ENCODE results near the gene C3orf18. TPM values are rescaled to one million over a fixed set of nuclear protein-coding genes. Genes with fewer than 3 reads are reported as not detected.

The C3orf18 gene
- total and polyA plus RNA-seq, 3 experiments from 2014 or later, result 11.5 to 15.8 (median 13.0) TPM

- Mint-ChIP-seq H3K36me3 (no peaks in the 10 kb centered on the region), H3K4me3 (no peak overlapping the region), H3K27ac (no peak overlapping the region), H3K27me3 (peaks cover 14% of the 10 kb centered on the region in 2 donors), H3K9me3 (no peaks in the 10 kb centered on the region), H3K4me1 (peaks cover 0 to 1% (median 0%) of the 10 kb centered on the region in 3 donors)
- POLR2A ChIA-PET, result no interaction called here
- CTCF ChIA-PET, result interaction anchor here (0.9 to 1.9 kb wide), 5 partner anchors 18 to 175 kb away, joined by 3 to 8 read pairs (median 4); no protein-coding TSS in a partner anchor
- no peaks in the 10 kb centered on the region for H3K36me3 ChIP-seq (ENCODE audit: insufficient read depth, low read length)
- no peak overlapping the region for H3K4me3 ChIP-seq (ENCODE audit: low read length)
- H3K9me3 ChIP-seq (ENCODE audit: low read length), result no peaks in the 10 kb centered on the region
- DNase-seq, result no peak
- no peaks in the 10 kb centered on the region for H3K27me3 ChIP-seq (ENCODE audit: insufficient read depth, low read length, poor library complexity, severe bottlenecking)
- no peaks in the 10 kb centered on the region for H3K4me1 ChIP-seq (ENCODE audit: insufficient read depth, low read length)
- no peak overlapping the region for H3K27ac ChIP-seq (ENCODE audit: low read depth, low read length)
Observed at GRCh38 chr3:50524746-50525145, 42.8 kb downstream of the C3orf18 start.

GRCh38 chr3:50523279-50523811 is 44.2 kb downstream of the C3orf18 start:
- peaks cover 5 to 10% (median 6%) of the 10 kb centered on the region in 3 donors for H3K4me1 Mint-ChIP-seq
- H3K4me3 ChIP-seq (ENCODE audit: low read length), result no peak overlapping the region
- no peaks in the 10 kb centered on the region for H3K4me1 ChIP-seq (ENCODE audit: insufficient read depth, low read length)
- no peaks in the 10 kb centered on the region for H3K36me3 Mint-ChIP-seq
- H3K9me3 Mint-ChIP-seq, result no peaks in the 10 kb centered on the region
- H3K4me3 Mint-ChIP-seq, result no peak overlapping the region
- DNase-seq, result no peak
- H3K27me3 Mint-ChIP-seq, result peaks cover 6 to 15% of the 10 kb centered on the region in 2 donors
- no peak overlapping the region for H3K27ac Mint-ChIP-seq
- no peaks in the 10 kb centered on the region for H3K27me3 ChIP-seq (ENCODE audit: insufficient read depth, low read length, poor library complexity, severe bottlenecking)
- no peak overlapping the region for H3K27ac ChIP-seq (ENCODE audit: low read depth, low read length)
- CTCF ChIA-PET, result interaction anchor here (0.7 to 1.9 kb wide), 5 partner anchors 16 to 174 kb away, joined by 3 to 8 read pairs (median 4); no protein-coding TSS in a partner anchor
- H3K9me3 ChIP-seq (ENCODE audit: low read length), result no peaks in the 10 kb centered on the region
- POLR2A ChIA-PET, result no interaction called here
- H3K36me3 ChIP-seq (ENCODE audit: insufficient read depth, low read length), result no peaks in the 10 kb centered on the region

GRCh38 chr3:50521572-50521971 is 46.0 kb downstream of the C3orf18 start:
- no peak for DNase-seq
- Mint-ChIP-seq H3K4me3 (no peak overlapping the region), H3K27ac (no peak overlapping the region), H3K9me3 (no peaks in the 10 kb centered on the region), H3K27me3 (peaks cover 3 to 10% of the 10 kb centered on the region in 2 donors), H3K4me1 (peaks cover 6 to 10% (median 6%) of the 10 kb centered on the region in 3 donors), H3K36me3 (no peaks in the 10 kb centered on the region)
- no peak overlapping the region for H3K27ac ChIP-seq (ENCODE audit: low read depth, low read length)
- POLR2A ChIA-PET, result no interaction called here
- no peaks in the 10 kb centered on the region for H3K36me3 ChIP-seq (ENCODE audit: insufficient read depth, low read length)
- no peaks in the 10 kb centered on the region for H3K9me3 ChIP-seq (ENCODE audit: low read length)
- H3K4me1 ChIP-seq (ENCODE audit: insufficient read depth, low read length), result no peaks in the 10 kb centered on the region
- H3K27me3 ChIP-seq (ENCODE audit: insufficient read depth, low read length, poor library complexity, severe bottlenecking), result no peaks in the 10 kb centered on the region
- H3K4me3 ChIP-seq (ENCODE audit: low read length), result no peak overlapping the region
- CTCF ChIA-PET, result interaction anchor here (1.1 to 1.5 kb wide), 3 partner anchors 51 to 93 kb away, joined by 3 to 5 read pairs (median 3); no protein-coding TSS in a partner anchor

GRCh38 chr3:50520849-50521248 is 46.7 kb downstream of the C3orf18 start:
- Histone ChIP-seq H3K27ac (ENCODE audit: low read depth, low read length) (no peak overlapping the region), H3K36me3 (ENCODE audit: insufficient read depth, low read length) (no peaks in the 10 kb centered on the region), H3K27me3 (ENCODE audit: insufficient read depth, low read length, poor library complexity, severe bottlenecking) (no peaks in the 10 kb centered on the region), H3K4me3 (ENCODE audit: low read length) (no peak overlapping the region), H3K9me3 (ENCODE audit: low read length) (no peaks in the 10 kb centered on the region), H3K4me1 (ENCODE audit: insufficient read depth, low read length) (no peaks in the 10 kb centered on the region)
- no peak overlapping the region for H3K4me3 Mint-ChIP-seq
- ChIA-PET POLR2A (no interaction called here), CTCF (interaction anchor here (1.4 kb wide), 1 partner anchor 52 kb away, joined by 3 read pairs; no protein-coding TSS in a partner anchor)
- no peaks in the 10 kb centered on the region for H3K36me3 Mint-ChIP-seq
- peaks cover 3 to 10% of the 10 kb centered on the region in 2 donors for H3K27me3 Mint-ChIP-seq
- no peak for DNase-seq
- H3K4me1 Mint-ChIP-seq, result peaks cover 6 to 10% (median 10%) of the 10 kb centered on the region in 3 donors
- peak overlapping the region in 1 of 8 donors; percentile 78 for H3K27ac Mint-ChIP-seq
- H3K9me3 Mint-ChIP-seq, result no peaks in the 10 kb centered on the region

- Mint-ChIP-seq H3K36me3 (no peaks in the 10 kb centered on the region), H3K27me3 (peaks cover 3 to 11% of the 10 kb centered on the region in 2 donors)
- CTCF ChIA-PET, result interaction anchor here (1.1 to 1.3 kb wide), 3 partner anchors 30 to 163 kb away, joined by 3 to 6 read pairs (median 3); no protein-coding TSS in a partner anchor
Observed at GRCh38 chr3:50519471-50520089, 48.0 kb downstream of the C3orf18 start.

GRCh38 chr3:50518436-50518835 is 49.1 kb downstream of the C3orf18 start:
- no peak for DNase-seq
- peaks cover 3 to 12% of the 10 kb centered on the region in 2 donors for H3K27me3 Mint-ChIP-seq
- Histone ChIP-seq H3K9me3 (ENCODE audit: low read length) (no peaks in the 10 kb centered on the region), H3K27me3 (ENCODE audit: insufficient read depth, low read length, poor library complexity, severe bottlenecking) (no peaks in the 10 kb centered on the region), H3K4me3 (ENCODE audit: low read length) (no peak overlapping the region), H3K27ac (ENCODE audit: low read depth, low read length) (no peak overlapping the region), H3K36me3 (ENCODE audit: insufficient read depth, low read length) (no peaks in the 10 kb centered on the region), H3K4me1 (ENCODE audit: insufficient read depth, low read length) (no peaks in the 10 kb centered on the region)
- ChIA-PET CTCF (interaction anchor here (0.9 to 1.3 kb wide), 5 partner anchors 24 to 168 kb away, joined by 3 to 6 read pairs (median 3); partner anchors contain the start of genes CYB561D2 and NPRL2), POLR2A (interaction anchor here (0.6 to 1.1 kb wide), 2 partner anchors 16 to 70 kb away, joined by 3 to 5 read pairs; no protein-coding TSS in a partner anchor)
- peaks cover 6 to 14% (median 10%) of the 10 kb centered on the region in 3 donors for H3K4me1 Mint-ChIP-seq
- peak overlapping the region in 1 of 8 donors; percentile 78 for H3K27ac Mint-ChIP-seq
- no peaks in the 10 kb centered on the region for H3K36me3 Mint-ChIP-seq
- no peaks in the 10 kb centered on the region for H3K9me3 Mint-ChIP-seq
- H3K4me3 Mint-ChIP-seq, result no peak overlapping the region

More at GRCh38 chr3:50519471-50520089, 48.0 kb downstream of the C3orf18 start:
- Histone ChIP-seq H3K4me1 (ENCODE audit: insufficient read depth, low read length) (no peaks in the 10 kb centered on the region), H3K9me3 (ENCODE audit: low read length) (no peaks in the 10 kb centered on the region), H3K36me3 (ENCODE audit: insufficient read depth, low read length) (no peaks in the 10 kb centered on the region), H3K4me3 (ENCODE audit: low read length) (no peak overlapping the region), H3K27ac (ENCODE audit: low read depth, low read length) (no peak overlapping the region), H3K27me3 (ENCODE audit: insufficient read depth, low read length, poor library complexity, severe bottlenecking) (no peaks in the 10 kb centered on the region)
- POLR2A ChIA-PET, result no interaction called here
- Mint-ChIP-seq H3K9me3 (no peaks in the 10 kb centered on the region), H3K4me1 (peaks cover 6 to 14% (median 10%) of the 10 kb centered on the region in 3 donors), H3K27ac (peak overlapping the region in 1 of 8 donors; percentile 51), H3K4me3 (no peak overlapping the region)
- DNase-seq, result peak; percentile 55 to 77 (median 63)

- Mint-ChIP-seq H3K27me3 (peaks cover 3 to 11% of the 10 kb centered on the region in 2 donors), H3K36me3 (no peaks in the 10 kb centered on the region), H3K4me1 (peaks cover 6 to 14% (median 10%) of the 10 kb centered on the region in 3 donors), H3K9me3 (no peaks in the 10 kb centered on the region), H3K4me3 (no peak overlapping the region), H3K27ac (no peak overlapping the region)
- Histone ChIP-seq H3K27ac (ENCODE audit: low read depth, low read length) (no peak overlapping the region), H3K4me3 (ENCODE audit: low read length) (no peak overlapping the region), H3K27me3 (ENCODE audit: insufficient read depth, low read length, poor library complexity, severe bottlenecking) (no peaks in the 10 kb centered on the region), H3K4me1 (ENCODE audit: insufficient read depth, low read length) (no peaks in the 10 kb centered on the region), H3K36me3 (ENCODE audit: insufficient read depth, low read length) (no peaks in the 10 kb centered on the region), H3K9me3 (ENCODE audit: low read length) (no peaks in the 10 kb centered on the region)
- POLR2A ChIA-PET, result interaction anchor here (0.6 to 1.1 kb wide), 2 partner anchors 16 to 70 kb away, joined by 3 to 5 read pairs; no protein-coding TSS in a partner anchor
- DNase-seq, result no peak
- CTCF ChIA-PET, result interaction anchor here (1.3 to 2.3 kb wide), 3 partner anchors 24 to 161 kb away, joined by 3 to 9 read pairs (median 4); no protein-coding TSS in a partner anchor
Observed at GRCh38 chr3:50517721-50518206, 49.8 kb downstream of the C3orf18 start.

All from CD8-positive, alpha-beta memory T cell (primary cell).